ENCODE results near the gene RAMACL.
A peak's percentile ranks its signal among the peaks of the same experiment; 100 is the strongest.
"Not testable (repeated sequence)": the region's sequence is repeated elsewhere in the genome, so short reads cannot be mapped to it uniquely, and the experiment has no call there.

The RAMACL gene

DNA sequence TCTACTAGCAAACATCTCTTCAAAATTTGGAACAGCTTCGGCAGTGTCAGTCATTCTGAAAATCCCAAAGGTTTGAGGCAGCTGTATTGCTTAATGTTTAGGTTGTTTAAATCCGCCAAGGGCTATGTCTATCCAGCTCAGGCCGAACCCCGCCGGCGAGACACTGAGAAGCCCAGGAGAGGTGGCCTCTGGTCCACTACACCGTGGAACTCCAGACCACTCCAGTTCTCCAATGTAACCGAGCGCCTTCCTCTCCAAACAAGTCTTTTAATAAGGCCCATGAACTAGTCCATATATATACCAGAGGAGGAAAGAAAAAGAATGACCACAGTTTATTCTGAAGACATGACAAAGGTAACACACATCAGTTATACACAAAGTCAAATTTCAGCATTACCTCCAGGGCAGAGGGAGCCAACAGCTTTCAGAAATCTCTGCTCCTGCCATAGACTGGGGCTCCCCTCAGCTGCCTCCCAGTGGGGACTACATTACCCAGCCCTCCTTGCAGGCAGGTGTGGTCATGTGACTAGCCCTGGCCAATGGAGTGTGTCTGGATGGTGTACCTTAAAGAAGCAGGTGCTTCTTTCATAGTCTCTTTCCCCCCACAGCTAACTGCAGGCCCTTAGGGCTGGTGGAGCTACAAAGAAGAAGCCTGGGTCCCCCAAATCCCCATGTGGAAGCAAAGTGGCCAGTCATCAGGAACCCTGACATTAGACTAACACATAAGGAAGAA lies at the start of gene RAMACL:
RAMACL (minus strand) TSS at position 255 of the 733 bp plus-strand sequence; CDS start at position 54, 201 bp downstream.
- DNase-seq (ENCODE audit: low read depth): no peak

DNA sequence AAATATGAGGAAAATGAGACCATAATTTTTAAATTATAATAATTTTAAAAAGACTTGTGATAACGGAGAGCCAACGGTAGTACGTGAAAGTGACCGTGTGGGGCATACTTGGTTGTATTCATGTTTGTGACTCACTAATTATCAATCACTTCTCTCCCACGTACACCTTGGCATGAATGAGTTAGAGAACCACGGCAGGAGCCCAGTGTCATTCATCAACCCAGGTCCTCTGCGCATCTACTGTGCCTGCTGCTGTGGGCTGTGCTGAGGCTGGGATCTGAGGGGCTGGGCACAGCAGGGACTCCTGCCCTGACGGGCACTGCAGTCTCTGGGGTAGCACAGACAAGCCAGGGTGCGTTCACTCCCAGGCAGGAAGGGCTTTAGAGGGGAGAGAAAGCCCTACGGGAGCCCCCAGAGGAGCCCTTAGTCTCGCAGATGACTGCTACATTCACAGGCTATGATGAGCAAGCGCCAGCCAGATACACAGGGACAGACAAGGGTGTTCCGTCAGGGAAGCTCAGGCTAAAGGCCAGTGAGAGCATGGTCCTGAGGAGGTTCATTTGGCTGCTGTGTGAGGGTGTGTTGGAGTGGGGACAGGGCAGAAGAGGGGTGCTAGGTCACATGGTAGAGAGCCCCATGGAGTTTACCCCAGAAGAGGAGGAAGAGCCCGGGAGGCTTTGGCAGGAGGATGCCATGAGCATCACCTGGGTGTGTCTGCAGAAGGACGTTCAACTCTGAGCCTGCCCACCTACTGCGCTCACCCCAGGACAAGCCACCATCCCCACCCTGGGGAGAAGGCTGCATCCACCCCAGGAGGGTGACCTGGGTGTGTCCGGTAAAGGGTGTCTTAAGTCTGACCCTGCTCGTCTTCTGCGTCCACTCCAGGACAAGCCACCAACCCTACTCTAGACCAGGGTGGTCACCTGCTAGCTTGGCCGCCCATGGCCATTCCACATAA lies 48.8 kb upstream of the RAMACL start:
- DNase-seq (ENCODE audit: low read depth): no peak

DNA sequence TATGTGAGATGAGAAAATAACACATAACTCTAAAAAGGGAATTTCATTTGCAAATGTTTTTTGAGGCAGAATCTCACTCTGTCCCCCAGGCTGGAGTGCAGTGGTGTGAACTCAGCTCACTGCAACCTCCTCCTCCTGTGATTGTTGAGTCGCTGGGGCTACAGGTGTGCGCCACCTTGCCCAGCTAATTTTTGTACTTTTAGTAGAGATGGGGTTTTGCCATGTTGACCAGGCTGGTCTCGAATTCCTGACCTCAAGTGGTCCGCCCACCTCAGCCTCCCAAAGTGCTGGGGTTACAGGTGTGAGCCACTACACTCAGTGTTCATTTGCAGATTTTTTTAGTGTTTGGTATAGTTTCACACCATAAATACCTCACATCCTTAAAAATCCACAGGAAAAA lies 48.1 kb upstream of the RAMACL start:
- DNase-seq (ENCODE audit: low read depth): not testable (repeated sequence)

DNA sequence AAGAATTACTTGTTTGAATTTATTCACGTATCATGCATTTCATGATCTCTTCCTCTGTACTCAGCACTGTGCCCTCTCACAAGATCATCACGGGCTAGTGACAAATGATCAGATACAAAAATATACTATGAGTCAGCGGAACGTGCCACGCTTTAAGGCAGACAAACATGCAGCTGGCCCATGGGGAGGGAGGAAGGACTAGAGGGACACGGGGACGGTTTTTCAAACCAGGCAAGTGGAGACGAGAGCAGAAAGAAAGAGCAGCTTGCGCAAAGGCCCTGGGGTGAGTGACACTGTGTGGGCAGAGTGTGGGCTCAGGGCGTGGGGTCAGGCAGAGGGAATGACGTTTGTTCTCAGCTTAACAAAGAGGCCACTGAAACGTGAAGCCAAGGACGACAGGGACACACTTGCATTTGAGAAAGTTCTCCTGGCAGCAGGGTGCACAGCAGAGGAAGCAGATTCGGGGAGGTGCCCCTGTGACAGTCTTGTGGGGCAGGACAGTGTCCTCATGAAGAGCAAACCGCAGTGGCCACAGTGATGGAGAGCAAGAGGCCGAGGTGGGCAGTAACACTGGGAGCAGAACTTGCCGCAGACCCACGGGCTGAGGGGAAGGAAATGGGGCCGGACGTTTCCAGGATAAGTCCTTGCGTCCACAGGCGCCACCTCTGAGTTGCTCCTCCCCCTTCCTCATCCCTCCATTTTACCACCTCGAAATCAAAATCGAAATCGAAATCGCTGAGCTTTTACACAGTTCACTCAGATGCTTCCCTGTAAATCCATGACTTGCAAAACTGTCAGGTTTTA lies 47.5 kb upstream of the RAMACL start:
- DNase-seq (ENCODE audit: low read depth): no peak

DNA sequence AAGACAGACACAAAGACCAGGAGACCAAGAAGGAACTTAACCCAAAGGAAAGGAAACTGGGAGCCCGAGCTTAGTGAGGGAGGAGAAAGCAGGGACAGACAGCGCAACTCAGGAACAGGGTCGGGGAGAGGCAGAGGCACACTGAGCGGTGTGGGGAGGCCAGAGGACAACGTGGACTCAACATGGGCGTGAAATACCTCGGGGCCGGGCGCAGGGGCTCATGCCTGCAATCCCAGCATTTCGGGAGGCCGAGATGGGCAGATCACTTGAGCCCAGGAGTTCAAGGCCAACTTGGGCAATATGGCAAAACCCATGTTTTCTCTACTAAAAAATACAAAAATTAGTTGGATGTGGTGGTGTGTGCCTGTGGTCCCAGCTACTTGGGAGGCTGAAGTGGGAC lies 46.3 kb upstream of the RAMACL start:
- no peak for DNase-seq (ENCODE audit: low read depth)

DNA sequence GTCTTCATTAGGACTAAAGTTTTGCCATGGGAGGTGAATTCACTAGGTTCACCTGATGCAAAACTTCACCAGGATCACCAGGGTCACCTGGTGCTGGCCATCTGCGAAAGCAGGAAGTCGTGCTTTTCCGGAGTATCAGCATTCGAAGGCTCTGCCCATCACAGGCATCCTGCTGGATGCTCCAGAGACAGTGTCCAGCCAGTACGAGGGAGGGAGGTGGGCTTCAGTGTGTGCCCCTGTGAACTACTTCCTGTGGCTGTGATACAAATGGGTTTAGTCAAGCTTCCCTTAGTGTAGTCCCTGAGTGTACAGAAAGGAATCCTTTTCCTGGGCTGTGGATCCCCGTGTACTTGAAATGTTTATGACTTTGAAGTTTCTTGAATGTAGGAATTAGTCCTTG lies 44.0 kb upstream of the RAMACL start:
- no peak for DNase-seq (ENCODE audit: low read depth)

DNA sequence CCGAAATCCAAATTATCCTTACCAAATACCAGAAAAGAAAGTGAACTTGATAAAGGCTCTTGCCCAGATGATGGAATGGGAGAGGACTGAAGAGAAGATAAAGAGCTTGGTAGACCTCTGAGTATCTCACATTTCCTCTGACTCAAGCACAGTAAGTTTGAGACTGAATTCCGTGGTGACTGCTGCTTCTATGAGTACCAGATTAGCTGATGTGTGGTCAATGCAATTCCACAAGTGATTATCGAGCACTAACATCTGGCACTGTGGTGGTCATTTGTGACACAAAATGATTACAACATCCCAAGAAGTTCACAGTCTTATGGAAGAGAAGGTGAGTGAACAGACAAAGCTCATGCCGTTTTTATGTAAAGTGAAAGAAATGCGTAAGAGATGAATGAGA lies 43.1 kb upstream of the RAMACL start:
- no peak for DNase-seq (ENCODE audit: low read depth)

DNA sequence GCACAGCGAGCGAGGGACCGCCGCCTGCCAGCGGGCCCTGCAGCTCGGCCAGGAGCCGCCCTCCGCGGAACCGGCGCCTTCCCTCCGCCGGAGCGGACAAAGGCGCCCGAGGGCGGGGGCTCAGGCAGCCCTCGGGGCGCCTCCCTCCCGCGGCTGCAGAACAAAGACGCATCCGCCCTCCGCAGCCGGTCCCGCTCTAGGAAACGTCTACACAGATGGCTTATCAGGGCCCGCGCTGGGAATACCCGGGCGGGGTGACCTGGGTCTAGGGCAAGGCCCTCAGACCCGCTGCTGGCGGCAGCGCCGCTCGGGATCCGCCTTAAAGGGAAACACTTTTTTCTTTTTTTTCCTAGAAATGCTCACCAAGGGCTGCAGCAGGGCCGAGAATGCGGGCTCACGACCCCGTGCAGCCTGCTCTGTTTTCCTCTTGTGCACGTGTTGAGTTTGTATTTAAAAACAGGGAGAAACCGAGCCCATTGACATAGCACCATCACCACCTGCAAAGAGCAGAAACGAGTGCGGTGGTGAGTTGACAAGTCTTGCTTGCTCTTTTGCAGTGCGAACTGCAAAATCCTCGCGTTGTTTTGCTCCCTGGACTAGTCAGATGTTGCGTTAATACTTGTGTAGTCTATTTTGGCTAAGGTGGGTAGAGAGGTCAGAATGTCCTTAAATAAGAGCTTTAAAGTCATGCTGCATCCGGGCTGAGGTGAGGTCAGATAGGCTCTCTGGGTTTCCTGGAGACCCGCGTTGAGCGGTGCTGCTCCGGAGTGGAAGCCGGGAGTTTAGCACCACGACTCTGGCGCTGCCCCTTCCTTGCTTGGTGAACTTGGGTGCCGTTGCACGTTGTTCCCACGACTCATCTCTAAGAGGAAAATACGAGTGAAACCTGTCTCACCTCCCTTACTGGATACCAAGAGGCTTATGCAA lies 41.7 kb upstream of the RAMACL start:
- no peak for DNase-seq (ENCODE audit: low read depth)

DNA sequence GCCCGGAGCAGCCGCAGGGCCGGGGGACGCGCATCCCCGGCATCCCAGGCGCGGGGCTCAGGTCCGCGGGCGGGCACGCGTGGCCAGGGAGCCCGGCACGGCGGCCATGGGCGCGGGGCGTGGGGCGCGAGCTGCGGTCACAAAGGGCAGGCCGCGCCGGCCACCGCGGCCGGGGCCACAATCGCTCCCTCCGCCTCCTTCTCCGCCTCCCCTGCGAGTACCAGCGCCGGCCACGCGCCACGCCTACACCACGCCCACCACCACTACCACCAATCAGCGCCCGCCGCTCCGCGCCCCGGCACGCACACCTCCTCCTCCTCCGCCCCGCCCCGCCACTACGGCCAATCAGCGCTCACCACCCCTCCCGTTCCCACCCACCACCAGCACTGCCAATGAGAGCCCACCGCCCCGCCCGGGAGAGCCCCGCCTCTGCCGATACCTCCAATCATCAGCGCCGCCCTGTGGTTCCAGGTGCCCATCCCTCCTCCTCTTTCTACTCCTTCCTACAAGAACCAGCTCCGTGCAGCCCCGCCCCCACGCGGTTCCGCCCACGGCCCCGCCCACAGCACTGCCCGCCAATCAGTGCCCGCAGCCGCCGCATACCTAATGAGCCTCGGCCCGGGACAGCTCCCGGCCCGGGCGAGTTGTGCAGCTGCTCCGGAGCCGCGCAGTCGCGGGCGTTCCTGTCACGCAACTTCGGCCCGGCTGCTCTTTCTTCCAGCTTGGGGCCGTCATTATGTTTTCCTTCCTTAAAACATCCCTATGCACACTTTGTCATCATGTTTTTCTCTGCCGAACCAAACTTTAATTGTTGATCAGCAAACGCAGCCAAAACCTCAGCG lies 40.8 kb upstream of the RAMACL start, which contains the start of gene RPS6KA2:
RPS6KA2 (minus strand) TSS at position 219 of the 842 bp plus-strand sequence. CDS start 232 bp downstream, outside the sequence.
- DNase-seq (ENCODE audit: low read depth): peak; percentile 95

DNA sequence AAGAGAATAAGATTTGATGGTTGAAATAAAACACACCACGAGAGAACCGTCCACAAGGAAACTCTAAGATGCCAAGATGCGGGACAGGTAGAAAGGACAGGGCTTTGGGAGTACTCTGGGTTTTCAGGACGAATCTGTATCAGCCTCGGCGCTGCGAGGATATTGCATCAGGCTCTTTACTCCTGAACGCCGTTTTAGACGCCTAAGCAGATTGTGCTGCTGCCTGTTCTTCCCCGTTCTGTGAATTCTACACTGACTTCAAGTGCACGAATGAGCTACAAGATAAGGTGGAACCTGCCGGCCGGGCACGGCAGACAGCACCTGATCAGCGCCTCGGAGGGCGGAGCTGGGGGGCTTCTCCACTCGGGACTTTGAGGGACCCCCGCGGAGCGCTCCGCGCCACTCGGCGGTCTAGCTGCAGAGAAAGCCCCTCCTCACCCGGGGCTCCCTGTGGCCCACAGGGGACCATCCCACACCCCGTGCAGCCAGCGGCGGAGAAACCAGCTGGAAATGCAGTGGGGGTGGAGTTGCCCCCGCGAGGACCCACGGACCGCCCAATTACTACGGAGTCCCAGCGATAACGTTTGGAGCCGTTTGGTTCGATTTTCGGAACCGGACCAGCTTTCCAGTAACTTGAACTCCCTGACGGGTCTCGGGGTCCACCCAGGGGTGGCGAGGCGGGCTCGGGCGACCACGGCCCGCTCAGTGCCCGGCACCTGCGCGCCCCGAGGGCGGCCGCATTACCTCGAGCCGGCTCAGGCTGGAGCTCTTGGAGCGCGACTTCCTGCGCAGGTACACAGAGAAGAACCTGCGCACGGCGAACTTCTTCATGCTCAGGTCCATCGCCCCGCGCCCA lies 39.9 kb upstream of the RAMACL start:
- no peak for DNase-seq (ENCODE audit: low read depth)

DNA sequence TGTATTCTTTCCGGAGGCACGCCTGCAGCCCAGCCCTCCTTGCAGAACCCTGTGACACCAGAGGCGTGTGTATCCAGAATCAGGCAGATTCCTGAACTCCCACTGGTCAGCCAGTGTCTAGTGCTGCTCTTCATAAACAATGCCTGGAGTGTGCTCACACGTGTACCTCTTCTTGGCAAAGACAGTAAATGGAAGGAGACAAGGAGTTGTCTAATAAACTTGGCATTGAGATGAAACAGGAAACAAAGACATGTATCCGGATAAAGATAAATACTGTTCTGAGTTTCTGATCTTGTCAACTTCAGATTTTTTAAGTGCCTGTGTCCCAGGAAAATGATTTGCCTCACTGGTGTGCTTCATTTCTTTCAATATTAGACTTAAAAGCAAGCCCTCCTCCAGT lies 38.9 kb upstream of the RAMACL start:
- no peak for DNase-seq (ENCODE audit: low read depth)

DNA sequence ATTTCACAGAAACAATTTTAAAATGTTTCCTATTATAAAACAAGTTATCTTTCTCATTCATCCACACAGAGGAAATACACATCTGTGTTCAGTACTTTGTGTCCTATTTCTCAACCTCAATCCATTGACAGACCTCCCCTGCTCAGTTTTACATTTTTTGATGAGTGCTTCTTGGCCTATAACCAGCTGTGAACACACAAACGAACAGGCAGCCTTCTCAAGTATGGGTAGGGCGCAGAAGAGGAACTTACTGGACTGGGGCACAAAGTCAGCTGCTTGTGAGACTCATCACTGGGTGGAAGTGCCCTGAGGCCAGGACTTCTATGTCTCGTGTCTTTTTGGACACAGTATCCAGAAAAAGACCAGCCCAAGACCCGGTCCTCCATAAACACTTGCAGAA lies 37.8 kb upstream of the RAMACL start:
- no peak for DNase-seq (ENCODE audit: low read depth)

DNA sequence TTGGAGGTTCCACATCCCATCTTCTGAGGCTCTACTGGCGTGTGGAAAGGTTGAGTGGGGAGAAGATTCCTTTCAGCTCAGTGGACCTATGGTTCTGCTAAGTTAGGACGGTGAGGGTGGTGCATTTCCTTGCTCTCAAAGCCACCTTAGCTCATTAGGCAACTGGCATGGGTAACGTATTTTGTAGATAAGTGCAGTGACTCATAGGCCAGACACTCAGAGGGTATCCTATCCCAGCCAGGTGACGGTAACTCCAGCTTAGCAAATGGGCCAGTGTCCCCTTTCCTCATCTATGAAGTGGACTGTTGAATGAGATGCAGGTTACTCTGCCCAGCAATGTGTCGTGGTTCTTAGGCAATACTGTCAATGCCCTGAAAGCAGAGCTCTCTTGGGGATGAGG lies 36.8 kb upstream of the RAMACL start:
- no peak for DNase-seq (ENCODE audit: low read depth)

DNA sequence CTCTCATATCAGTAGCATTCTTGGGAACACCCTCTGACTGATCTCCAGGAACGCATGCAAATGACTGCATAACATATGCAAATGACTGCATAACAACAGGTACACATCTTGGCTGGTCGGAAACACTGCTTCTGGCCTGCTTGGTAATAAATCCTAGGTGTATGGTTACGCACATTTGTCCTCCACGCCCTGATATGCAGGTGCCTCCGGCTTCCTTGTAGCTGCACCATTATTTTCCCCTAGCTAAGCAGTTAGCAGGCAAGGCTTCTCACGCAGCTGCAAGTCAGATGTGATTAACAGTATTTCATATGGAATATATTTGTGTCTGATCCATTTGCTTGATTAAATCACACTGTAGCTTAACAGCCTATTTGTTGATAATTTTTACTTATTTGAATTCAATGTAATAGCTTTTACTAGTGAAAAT lies 34.6 kb upstream of the RAMACL start:
- no peak for DNase-seq (ENCODE audit: low read depth)

DNA sequence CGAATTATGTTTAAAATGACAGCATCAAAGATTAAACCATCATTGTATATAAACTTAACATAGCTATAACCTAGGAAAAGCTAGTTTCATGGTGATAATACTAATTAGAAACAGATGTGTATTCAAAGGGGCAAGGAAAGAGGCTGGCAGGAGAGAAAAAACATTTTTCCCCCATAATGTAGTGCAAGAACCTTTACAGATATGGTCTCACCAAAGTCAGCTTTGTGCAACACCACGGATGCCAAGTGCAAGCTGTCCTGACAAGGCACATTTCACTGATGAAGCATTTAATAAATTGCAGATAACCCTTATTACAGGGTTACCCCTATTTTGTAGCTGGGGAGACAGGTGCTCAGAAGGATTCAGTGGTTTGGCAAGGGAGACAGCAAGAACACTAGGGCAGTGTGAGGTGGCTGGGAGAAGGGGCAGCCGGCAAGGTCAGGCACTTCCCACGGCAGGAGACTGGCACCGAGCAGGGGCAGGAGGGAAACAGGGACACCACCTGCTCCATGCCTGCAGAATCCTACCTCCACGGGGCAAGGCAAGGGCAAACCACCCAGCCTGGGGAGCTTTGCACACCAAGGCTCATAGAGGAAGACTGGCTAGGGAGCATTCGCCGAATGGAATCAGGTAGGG lies 34.1 kb upstream of the RAMACL start:
- no peak for DNase-seq (ENCODE audit: low read depth)

DNA sequence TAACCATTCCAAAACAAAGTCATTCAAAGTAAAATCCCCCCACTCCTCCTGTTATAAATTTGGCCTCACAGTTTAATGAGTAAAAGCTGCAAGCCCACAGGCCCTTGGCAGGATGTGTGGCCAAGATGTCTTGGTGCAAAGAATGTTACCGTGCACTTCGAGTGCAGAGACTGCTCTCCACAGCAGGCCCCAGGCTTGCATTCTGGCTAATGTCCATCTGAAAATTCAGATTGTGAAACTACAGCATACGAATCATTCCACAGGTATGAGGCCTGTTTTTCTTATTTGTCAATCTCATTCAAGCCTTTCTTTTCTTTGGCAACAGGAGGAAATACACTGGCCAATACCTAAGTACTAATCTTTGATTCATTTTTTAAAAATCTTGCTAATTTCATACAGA lies 33.4 kb upstream of the RAMACL start:
- peak; percentile 96 for DNase-seq (ENCODE audit: low read depth)

DNA sequence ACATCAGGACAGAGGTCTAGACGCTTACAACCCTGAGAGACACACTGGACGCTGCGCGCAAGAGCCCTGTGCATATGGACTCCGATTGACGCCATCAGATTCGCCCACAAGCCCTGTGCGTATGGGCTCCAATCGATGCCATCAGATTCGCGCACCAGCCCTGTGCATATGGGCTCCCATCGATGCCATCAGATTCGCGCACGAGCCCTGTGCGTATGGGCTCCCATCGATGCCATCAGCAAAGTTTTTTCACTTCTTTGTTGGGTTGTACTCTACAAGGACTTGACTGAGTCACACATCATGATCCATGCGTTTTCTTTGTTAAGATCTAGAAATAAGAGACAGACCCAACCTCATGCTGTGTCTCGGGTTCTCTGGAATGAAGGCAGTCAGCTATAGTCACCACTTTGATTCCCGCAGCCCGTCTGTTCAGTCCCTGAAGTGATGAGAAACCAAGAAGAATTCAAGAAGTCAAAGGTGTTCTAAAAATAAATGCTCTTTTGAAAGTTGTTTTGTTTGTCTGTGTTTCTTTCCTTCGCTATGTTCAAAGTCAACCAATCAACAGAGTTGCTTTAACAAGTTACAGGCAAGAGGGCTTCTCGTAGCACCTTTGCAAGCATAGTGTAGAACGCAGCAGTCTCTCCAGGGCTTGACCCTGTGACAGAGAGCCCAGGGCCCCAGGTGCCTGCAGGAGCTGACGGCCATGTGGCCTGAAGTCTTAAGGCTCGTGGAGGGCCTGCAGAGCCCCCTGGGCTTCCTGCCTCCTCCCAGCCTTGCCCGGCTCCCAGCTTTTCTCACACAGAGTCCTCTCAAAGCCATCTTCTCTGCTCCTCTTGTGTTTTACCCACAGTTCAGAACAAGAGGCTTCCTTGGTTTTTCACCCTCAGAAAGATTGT lies 32.6 kb upstream of the RAMACL start:
- DNase-seq (ENCODE audit: low read depth): no peak

DNA sequence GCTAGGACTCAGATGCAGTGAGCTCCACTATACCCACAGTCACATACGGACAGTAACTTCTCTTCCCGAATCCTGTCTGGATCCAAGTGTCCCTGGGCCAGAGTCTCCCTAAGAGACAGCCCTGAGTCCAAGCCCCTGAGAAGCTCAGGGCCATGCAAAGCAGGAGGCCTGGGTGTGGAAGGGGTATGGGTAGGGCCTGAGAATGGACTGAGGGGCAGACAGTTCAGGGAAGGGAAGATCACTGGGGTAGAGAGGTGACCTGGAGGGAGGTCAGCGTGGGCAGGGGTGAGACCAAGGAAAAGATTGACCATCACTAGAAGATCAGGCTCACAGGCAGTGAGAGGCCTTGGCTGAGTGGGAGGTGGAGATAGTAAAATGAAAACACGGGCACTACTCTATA lies 31.8 kb upstream of the RAMACL start:
- DNase-seq (ENCODE audit: low read depth): no peak

All from GM04503 (cell line).